Endothelial cell of umbilical vein (primary cell): ENCODE results near the gene CLCNKA. TPM values are rescaled to one million over a fixed set of nuclear protein-coding genes. Genes with fewer than 3 reads are reported as not detected.

Experiments
- BruUV-seq: library from RNA; stranded (reverse); fragments of 400-500 nt; replicated peaks from 2 replicates; lab custom pipeline; 2021; lab: Mats Ljungman, UMichigan
- CTCF ChIA-PET: fragments of 300-600, 350-600 bp; sonication (Branson Sonifier 250); formaldehyde crosslinking; loops from one replicate; lab custom pipeline; 2021; ENCODE audit warnings: antibody characterized with exemption, inconsistent platforms; lab: Charles Lee
- POLR2A ChIA-PET: fragments of 300-600, 350-600 bp; sonication (Branson Sonifier 250); formaldehyde crosslinking; loops from one replicate; lab custom pipeline; 2021; ENCODE audit warnings: antibody characterized with exemption, inconsistent platforms; lab: Charles Lee
- DNase-seq: peaks from one replicate; pipeline ENCODE4 v3.0.0-alpha.2; 2011; ENCODE audit warnings: low read depth, low spot score
- FAIRE-seq: peaks from 2 replicates; lab custom pipeline; 2011; peaks lifted over from hg19 to GRCh38; lab: Jason Lieb, UNC
- H2AFZ ChIP-seq: 2 replicates; pipeline ENCODE4 v1.6.0; 2012; ENCODE audit warnings: low read depth, low read length, control low read depth, inconsistent platforms
- H3K27ac ChIP-seq: 2 replicates; pipeline ENCODE4 v1.5.1; 2011; ENCODE audit warnings: low read depth, mild to moderate bottlenecking, control low read depth, low read length, moderate library complexity; ENCODE audit not compliant: insufficient read depth
- H3K27me3 ChIP-seq, 2 experiments: 2 replicates each; pipeline versions ENCODE4 v1.6.0 to v1.6.1; 2011; ENCODE audit warnings: low read length in 2 of 2, mixed read lengths in 1 of 2; ENCODE audit not compliant: control insufficient read depth in 2 of 2, insufficient read depth in 2 of 2
- H3K36me3 ChIP-seq, 2 experiments: 2 replicates in 1 of 2; 3 replicates in 1 of 2; pipeline ENCODE4 v1.5.1; 2011; ENCODE audit warnings: low read length in 2 of 2, mild to moderate bottlenecking in 1 of 2, moderate library complexity in 1 of 2; ENCODE audit not compliant: control insufficient read depth in 2 of 2, insufficient read depth in 2 of 2; ENCODE audit errors: extremely low read depth in 1 of 2
- H3K4me1 ChIP-seq: 3 replicates; pipeline ENCODE4 v1.5.1; 2011; ENCODE audit warnings: mild to moderate bottlenecking, low read length; ENCODE audit not compliant: control insufficient read depth, insufficient read depth; ENCODE audit errors: extremely low read depth
- H3K4me2 ChIP-seq: 2 replicates; pipeline ENCODE4 v1.6.1; 2011; ENCODE audit warnings: low read length, control low read depth, mixed read lengths; ENCODE audit not compliant: insufficient read depth
- H3K4me3 ChIP-seq, 3 experiments: fragments of 200-600 bp in 1 of 3; sonication (generic), shearing (Covaris generic) in 1 of 3; replicated peaks in 1 of 3; 2 replicates each; pipeline ENCODE4 v1.5.1; 2011 to 2016; ENCODE audit warnings: control low read depth in 3 of 3, low read length in 3 of 3, mild to moderate bottlenecking in 2 of 3, inconsistent platforms in 1 of 3, low read depth in 1 of 3, moderate library complexity in 1 of 3; ENCODE audit not compliant: insufficient read depth in 1 of 3
- H3K79me2 ChIP-seq: 2 replicates; pipeline ENCODE4 v1.6.0; 2012; ENCODE audit warnings: low read length, inconsistent platforms; ENCODE audit not compliant: control insufficient read depth, insufficient read depth
- H3K9ac ChIP-seq: replicated peaks from 2 replicates; pipeline ENCODE3; 2011; ENCODE audit warnings: low read length, control low read depth; ENCODE audit not compliant: insufficient read depth; ENCODE audit errors: extremely low read depth
- H3K9me1 ChIP-seq: replicated peaks from 3 replicates; pipeline ENCODE4 v1.6.0; 2011; ENCODE audit warnings: mild to moderate bottlenecking, low read length; ENCODE audit not compliant: control insufficient read depth, insufficient read depth; ENCODE audit errors: extremely low read depth
- H3K9me3 ChIP-seq: replicated peaks from 2 replicates; pipeline ENCODE4 v1.5.1; 2012; ENCODE audit warnings: low read length, inconsistent platforms; ENCODE audit not compliant: control insufficient read depth, insufficient read depth
- H4K20me1 ChIP-seq: replicated peaks from 2 replicates; pipeline ENCODE3; 2011; ENCODE audit warnings: mild to moderate bottlenecking, low read length; ENCODE audit not compliant: control insufficient read depth, insufficient read depth; ENCODE audit errors: extremely low read depth
- EZH2 ChIP-seq: IDR thresholded peaks from 2 replicates; pipeline ENCODE4 v1.6.1; 2012; ENCODE audit warnings: borderline replicate concordance, low read depth, mild to moderate bottlenecking, moderate library complexity, low read length, inconsistent platforms; ENCODE audit not compliant: severe bottlenecking
- GATA2 ChIP-seq: IDR thresholded peaks from 2 replicates; pipeline ENCODE4 v1.7.0; 2011; ENCODE audit warnings: low read depth, mild to moderate bottlenecking, moderate library complexity, mixed read lengths, low read length; ENCODE audit not compliant: insufficient read length, insufficient read depth
- POLR2A ChIP-seq: IDR thresholded peaks from 2 replicates; pipeline ENCODE4 v1.6.1; 2012; ENCODE audit warnings: low read depth, mild to moderate bottlenecking, control low read depth, low read length
- dilution Hi-C: fragments of 300-500 bp; cut with MboI; formaldehyde crosslinking; loops from one replicate; pipeline ENCODE4 v1.15.0; 2019; ENCODE audit warnings: low sequenced_read_pairs; ENCODE audit not compliant: extremely low pct_ligation_motif_present
- intact Hi-C: fragments of 100-400 bp; cut with micrococcal nuclease; formaldehyde crosslinking; loops from one replicate; pipeline ENCODE4 v1.10.0; 2022
- polyA plus RNA-seq, 4 experiments: library from polyadenylated mRNA; depleted of rRNA in 3 of 4; stranded (reverse) in 3 of 4; unstranded in 1 of 4; fragments of >200 nt; gene quantifications; 2 replicates each; pipeline versions ENCODE4 v1.2.1 to v1.2.3, GENCODE V29; 2011 to 2012; ENCODE audit warnings: missing spikeins in 1 of 4
- total RNA-seq: library from RNA; stranded (reverse); gene quantifications from 2 replicates; pipeline ENCODE4 v1.2.3, GENCODE V29; 2021
- TF ChIP-seq, protein P1 (sequence below): IDR thresholded peaks from 2 replicates; pipeline ENCODE4 v1.6.1; 2011; ENCODE audit not compliant: insufficient read depth, insufficient read length
- TF ChIP-seq, protein P2 (sequence below), 2 donors: IDR thresholded peaks; 1 replicate in 1 of 2; 2 replicates in 1 of 2; pipeline ENCODE4 v1.5.1; 2011; ENCODE audit warnings: low read length in 2 of 2, mild to moderate bottlenecking in 2 of 2, moderate library complexity in 2 of 2, control low read depth in 1 of 2, inconsistent platforms in 1 of 2, low read depth in 1 of 2; ENCODE audit not compliant: insufficient read depth in 1 of 2; ENCODE audit errors: extremely low read depth in 1 of 2

The CLCNKA gene
- total and polyA plus RNA-seq, 2 donors (not counting 3 experiments of a cell fraction or from before 2014, with no cell fraction given): not detected

DNA sequence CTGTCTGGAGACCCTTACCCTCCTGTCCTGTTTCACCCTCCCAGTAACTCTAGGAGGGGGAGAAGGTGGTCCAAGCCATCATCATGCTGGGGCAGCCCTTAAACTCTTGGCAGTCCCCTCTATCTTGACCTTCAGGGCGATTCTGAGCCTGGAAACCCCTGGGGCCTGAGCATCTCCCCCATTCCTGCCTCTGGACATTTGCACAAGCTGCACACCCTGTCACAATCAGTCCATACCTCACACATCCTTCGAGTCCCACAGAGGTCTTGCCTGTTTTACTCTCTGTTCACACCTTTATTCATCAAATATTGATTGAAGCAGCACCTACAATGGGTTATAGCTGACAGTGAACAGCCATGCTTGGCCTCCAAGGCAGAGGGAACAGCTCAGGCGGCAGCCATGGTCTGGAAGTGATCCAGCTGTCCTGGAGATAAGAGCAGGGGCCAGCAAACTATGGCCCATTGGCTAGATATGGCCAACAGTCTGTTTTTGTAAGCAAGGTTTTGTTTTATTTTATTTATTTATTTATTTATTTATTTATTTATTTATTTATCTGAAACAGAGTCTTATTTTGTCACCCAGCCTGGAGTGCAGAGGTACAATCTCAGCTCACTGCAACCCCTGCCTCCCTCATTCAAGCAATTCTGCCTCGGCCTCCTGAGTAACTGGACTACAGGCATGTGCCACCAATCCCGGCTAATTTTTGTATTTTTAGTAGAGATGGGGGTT is 58.8 kb downstream of the CLCNKA start:
- no peak overlapping the region for H3K4me2 ChIP-seq
- intact Hi-C loops (no loop called here), dilution Hi-C loops (no loop called here)
- FAIRE-seq: no peak
- H3K9me3 ChIP-seq: no peaks in the 10 kb centered on the region
- ChIA-PET POLR2A (interaction anchor here (0.6 kb wide), 1 partner anchor 102 kb away, joined by 5 read pairs; no protein-coding TSS in a partner anchor), CTCF (interaction anchor here (0.6 to 13.2 kb wide), 9 partner anchors 12 to 643 kb away, joined by 3 to 353 read pairs (median 67); partner anchors contain the start of gene EPHA2)
- TF ChIP-seq POLR2A: no peak
- no peaks in the 10 kb centered on the region for H3K79me2 ChIP-seq
- no TSS peak for BruUV-seq
- H3K27ac ChIP-seq: no peak overlapping the region
- no peak overlapping the region for H2AFZ ChIP-seq
- no peaks in the 10 kb centered on the region for H3K27me3 ChIP-seq
- H3K36me3 ChIP-seq: no peaks in the 10 kb centered on the region
- DNase-seq: no peak
- no peak overlapping the region for H3K9ac ChIP-seq
- H3K4me3 ChIP-seq: no peak overlapping the region
- H3K9me1 ChIP-seq: no peaks in the 10 kb centered on the region
- H3K4me1 ChIP-seq: peaks cover 6% of the 10 kb centered on the region
- no peaks in the 10 kb centered on the region for H4K20me1 ChIP-seq

DNA sequence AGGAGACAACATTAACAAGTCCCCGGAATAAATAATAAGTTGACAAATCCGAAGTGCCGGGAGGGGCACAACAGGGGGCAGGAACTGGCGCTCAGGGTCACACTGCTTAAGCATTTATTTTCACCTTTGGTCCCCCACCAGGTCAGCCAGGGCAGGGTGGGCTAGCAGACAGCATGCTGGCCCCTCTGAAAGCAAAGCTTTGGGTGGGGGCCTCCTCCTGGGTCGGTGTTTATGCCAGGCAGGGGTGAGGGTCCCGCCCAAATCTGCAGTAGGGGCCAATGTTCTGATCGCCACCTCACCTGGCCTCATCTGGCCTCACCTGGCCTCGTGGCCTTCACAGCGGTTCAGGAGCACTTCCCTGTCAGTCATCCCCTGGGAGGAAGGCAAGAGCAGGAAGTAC is 59.8 kb downstream of the CLCNKA start:
- BruUV-seq: no TSS peak
- no peaks in the 10 kb centered on the region for H3K27me3 ChIP-seq
- no peak overlapping the region for H3K4me3 ChIP-seq
- dilution Hi-C loops: no loop called here
- H2AFZ ChIP-seq: no peak overlapping the region
- no peaks in the 10 kb centered on the region for H3K9me3 ChIP-seq
- FAIRE-seq: no peak
- H3K4me1 ChIP-seq: no peaks in the 10 kb centered on the region
- TF ChIP-seq, protein P1, sequence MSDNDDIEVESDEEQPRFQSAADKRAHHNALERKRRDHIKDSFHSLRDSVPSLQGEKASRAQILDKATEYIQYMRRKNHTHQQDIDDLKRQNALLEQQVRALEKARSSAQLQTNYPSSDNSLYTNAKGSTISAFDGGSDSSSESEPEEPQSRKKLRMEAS: no peak
- TF ChIP-seq GATA2: no peak
- no peak for TF ChIP-seq EZH2
- TF ChIP-seq, protein P2, sequence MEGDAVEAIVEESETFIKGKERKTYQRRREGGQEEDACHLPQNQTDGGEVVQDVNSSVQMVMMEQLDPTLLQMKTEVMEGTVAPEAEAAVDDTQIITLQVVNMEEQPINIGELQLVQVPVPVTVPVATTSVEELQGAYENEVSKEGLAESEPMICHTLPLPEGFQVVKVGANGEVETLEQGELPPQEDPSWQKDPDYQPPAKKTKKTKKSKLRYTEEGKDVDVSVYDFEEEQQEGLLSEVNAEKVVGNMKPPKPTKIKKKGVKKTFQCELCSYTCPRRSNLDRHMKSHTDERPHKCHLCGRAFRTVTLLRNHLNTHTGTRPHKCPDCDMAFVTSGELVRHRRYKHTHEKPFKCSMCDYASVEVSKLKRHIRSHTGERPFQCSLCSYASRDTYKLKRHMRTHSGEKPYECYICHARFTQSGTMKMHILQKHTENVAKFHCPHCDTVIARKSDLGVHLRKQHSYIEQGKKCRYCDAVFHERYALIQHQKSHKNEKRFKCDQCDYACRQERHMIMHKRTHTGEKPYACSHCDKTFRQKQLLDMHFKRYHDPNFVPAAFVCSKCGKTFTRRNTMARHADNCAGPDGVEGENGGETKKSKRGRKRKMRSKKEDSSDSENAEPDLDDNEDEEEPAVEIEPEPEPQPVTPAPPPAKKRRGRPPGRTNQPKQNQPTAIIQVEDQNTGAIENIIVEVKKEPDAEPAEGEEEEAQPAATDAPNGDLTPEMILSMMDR (IDR thresholded peaks at IDR 0.05; ENCODE audit: extremely low read depth in 1 of 2, insufficient read depth in 1 of 2, low read depth in 1 of 2, low read length in 2 of 2): no peak
- DNase-seq: no peak
- no peak overlapping the region for H3K27ac ChIP-seq
- CTCF ChIA-PET: interaction anchor here (1.0 to 13.2 kb wide), 41 partner anchors 8 to 283 kb away, joined by 3 to 353 read pairs (median 6); partner anchors contain the start of genes EPHA2, FAM131C and FBXO42
- POLR2A ChIA-PET: interaction anchor here (1.1 kb wide), 1 partner anchor 70 kb away, joined by 3 read pairs; no protein-coding TSS in a partner anchor
- H3K4me2 ChIP-seq: no peak overlapping the region
- H3K36me3 ChIP-seq: no peaks in the 10 kb centered on the region
- no peaks in the 10 kb centered on the region for H3K9me1 ChIP-seq
- intact Hi-C loops: loop anchor here (1.0 to 2.0 kb wide), 3 partner anchors 63 to 106 kb away; partner anchors contain the start of gene EPHA2
- no peaks in the 10 kb centered on the region for H4K20me1 ChIP-seq
- H3K79me2 ChIP-seq: no peaks in the 10 kb centered on the region
- no peak overlapping the region for H3K9ac ChIP-seq
